Ectodermal cell (in vitro differentiated cells): ENCODE measurements around the gene MOB3B.

Experiments used
- H3K27ac ChIP-seq: 2 replicates; pipeline ENCODE4 v1.7.0; 2013; ENCODE audit warnings: mild to moderate bottlenecking, low read depth, low read length; ENCODE audit not compliant: insufficient read depth, poor library complexity, severe bottlenecking
- H3K27me3 ChIP-seq: 2 replicates; pipeline ENCODE4 v1.7.0; 2013; ENCODE audit warnings: mild to moderate bottlenecking, low read length; ENCODE audit not compliant: insufficient read depth, control insufficient read depth, poor library complexity, severe bottlenecking
- H3K36me3 ChIP-seq: one replicate; pipeline ENCODE4 v1.7.0; 2013; ENCODE audit warnings: low read length; ENCODE audit not compliant: control insufficient read depth, insufficient read depth
- H3K4me1 ChIP-seq: one replicate; pipeline ENCODE4 v1.7.0; 2013; ENCODE audit warnings: low read length; ENCODE audit not compliant: control insufficient read depth, insufficient read depth
- H3K4me3 ChIP-seq: 2 replicates; pipeline ENCODE4 v1.7.0; 2013; ENCODE audit warnings: low read depth, low read length, control low read depth; ENCODE audit not compliant: insufficient read depth
- H3K9me3 ChIP-seq: 2 replicates; pipeline ENCODE4 v1.7.0; 2013; ENCODE audit warnings: mild to moderate bottlenecking, low read length, moderate library complexity; ENCODE audit not compliant: control insufficient read depth
- WGBS, 2 experiments: methylation state at CpG; one replicate each; pipeline ENCODE4 v1.1.7; 2013; ENCODE audit warnings: missing lambda C conversion rate in 2 of 2; 5-methylcytosine and 5-hydroxymethylcytosine counted together

Gene MOB3B

GRCh38 chr9:27385606-27386322 is 143.8 kb downstream of the MOB3B start:
- Histone ChIP-seq H3K27ac (no peak overlapping the region), H3K27me3 (no peaks in the 10 kb centered on the region), H3K36me3 (no peaks in the 10 kb centered on the region), H3K4me3 (no peak overlapping the region), H3K9me3 (no peaks in the 10 kb centered on the region), H3K4me1 (no peaks in the 10 kb centered on the region)
- 91 to 96% methylated on average over 4 of the region's 4 CpGs for WGBS, 2 experiments

DNA sequence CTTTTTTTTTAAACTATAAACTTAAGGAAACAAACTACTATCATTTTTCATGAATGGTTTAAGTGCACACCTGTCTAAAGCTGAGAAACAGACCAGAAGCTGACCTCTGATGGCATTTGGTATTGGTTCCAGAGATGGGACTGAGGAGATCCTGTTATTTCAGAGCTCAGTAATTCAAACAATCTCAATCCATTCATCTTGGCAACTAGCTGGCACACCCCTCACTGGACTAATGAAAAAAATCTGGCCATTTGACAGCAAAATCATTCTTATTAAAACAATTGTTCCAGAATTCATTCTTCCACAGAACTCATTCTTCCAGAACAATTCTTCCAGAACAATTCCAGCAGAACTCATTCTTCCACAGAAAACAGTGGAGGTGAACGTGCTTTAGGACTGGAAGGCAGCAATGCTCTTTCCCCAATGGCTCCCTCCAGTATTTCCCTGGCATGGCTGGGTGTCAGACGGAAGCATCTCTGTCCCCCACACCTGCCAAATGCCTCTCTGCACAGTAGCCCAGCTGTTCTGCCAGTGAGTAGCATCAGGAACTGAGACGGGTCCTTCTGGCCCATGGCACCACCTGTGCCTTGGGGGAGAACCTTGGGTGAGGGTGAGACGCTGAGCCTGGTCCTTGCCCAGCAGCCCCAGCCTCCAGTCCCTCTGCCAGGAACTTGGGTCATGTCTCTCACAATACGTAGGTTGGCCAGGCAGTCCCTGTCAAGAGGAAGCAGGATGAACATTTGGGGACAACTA is 145.2 kb downstream of the MOB3B start:
- no peaks in the 10 kb centered on the region for H3K9me3 ChIP-seq
- no peak overlapping the region for H3K4me3 ChIP-seq
- no peaks in the 10 kb centered on the region for H3K36me3 ChIP-seq
- WGBS, 2 experiments = 90 to 93% methylated on average over 5 of the region's 5 CpGs
- no peak overlapping the region for H3K27ac ChIP-seq
- H3K4me1 ChIP-seq = no peaks in the 10 kb centered on the region
- H3K27me3 ChIP-seq = no peaks in the 10 kb centered on the region

DNA sequence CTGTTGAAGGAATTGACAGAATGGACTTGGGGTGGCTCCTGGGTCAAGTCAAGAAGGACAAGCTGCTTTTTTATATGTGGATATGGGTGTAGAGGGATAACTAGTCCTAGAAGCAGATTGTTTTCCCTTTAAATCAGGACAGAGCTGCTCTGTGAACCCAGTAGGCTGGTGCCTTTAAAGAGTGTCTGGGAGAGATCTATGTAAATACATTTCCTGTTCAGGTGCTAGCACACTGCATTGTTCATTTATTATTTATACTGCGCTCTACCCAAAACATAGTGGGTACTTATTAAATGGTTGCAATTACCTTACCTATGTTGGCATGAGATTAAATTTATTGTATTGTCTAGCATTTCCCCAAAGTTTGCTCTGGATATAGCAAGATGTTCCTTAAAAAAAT is 146.1 kb downstream of the MOB3B start:
- Histone ChIP-seq H3K9me3 (no peaks in the 10 kb centered on the region), H3K27ac (no peak overlapping the region), H3K4me1 (no peaks in the 10 kb centered on the region), H3K4me3 (no peak overlapping the region), H3K27me3 (no peaks in the 10 kb centered on the region), H3K36me3 (no peaks in the 10 kb centered on the region)
- 100% methylated on average over 1 of the region's 1 CpG; no CpG with 5 or more reads in 1 of the 2 experiments for WGBS, 2 experiments

DNA sequence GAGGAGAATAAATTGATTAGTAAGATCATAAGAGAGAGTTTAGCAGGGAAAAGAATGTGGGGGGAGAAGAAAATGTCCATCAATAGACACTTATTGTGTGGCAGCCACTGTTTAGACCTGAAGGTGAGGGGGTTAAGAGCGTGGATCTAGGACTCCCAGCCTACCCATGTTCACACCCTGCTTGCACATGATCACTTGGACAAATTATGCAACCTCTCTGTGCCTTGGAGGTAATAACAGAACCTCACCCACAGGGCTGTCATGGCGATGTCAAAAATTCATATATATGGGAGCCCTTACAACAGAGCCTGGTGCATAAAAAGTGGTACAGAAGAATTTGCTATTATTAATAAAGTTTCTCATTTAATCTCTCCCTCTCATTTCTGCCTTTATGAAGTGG is 146.6 kb downstream of the MOB3B start:
- Histone ChIP-seq H3K27ac (no peak overlapping the region), H3K27me3 (no peaks in the 10 kb centered on the region), H3K9me3 (no peaks in the 10 kb centered on the region), H3K4me1 (no peaks in the 10 kb centered on the region), H3K4me3 (no peak overlapping the region), H3K36me3 (no peaks in the 10 kb centered on the region)
- WGBS, 2 experiments = 95 to 96% methylated on average over 2 of the region's 2 CpGs

DNA sequence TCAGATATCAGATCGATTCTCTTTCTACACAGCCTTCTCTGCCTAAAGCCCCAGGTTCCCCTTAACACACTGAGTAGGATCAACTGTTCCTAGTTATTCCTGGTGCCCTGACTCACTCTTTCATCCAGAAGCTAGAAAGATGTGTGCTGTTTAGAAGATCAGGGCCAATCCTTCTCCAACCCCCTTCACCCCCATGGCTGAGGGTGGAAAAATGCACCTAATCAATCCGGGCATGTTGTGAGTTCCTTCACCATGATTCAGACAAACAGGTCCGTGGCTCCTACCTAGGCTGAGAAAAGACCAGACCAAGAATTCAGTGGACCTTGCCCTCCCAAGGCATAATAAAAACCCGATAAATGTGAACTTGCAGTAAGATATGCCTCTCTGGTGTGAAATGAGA is 147.3 kb downstream of the MOB3B start:
- 91 to 96% methylated on average over 3 of the region's 4 CpGs for WGBS, 2 experiments
- Histone ChIP-seq H3K4me1 (no peaks in the 10 kb centered on the region), H3K27me3 (no peaks in the 10 kb centered on the region), H3K27ac (no peak overlapping the region), H3K9me3 (no peaks in the 10 kb centered on the region), H3K36me3 (no peaks in the 10 kb centered on the region), H3K4me3 (no peak overlapping the region)

- Histone ChIP-seq H3K27me3 (no peaks in the 10 kb centered on the region), H3K4me3 (no peak overlapping the region), H3K9me3 (no peaks in the 10 kb centered on the region), H3K36me3 (no peaks in the 10 kb centered on the region), H3K4me1 (no peaks in the 10 kb centered on the region), H3K27ac (no peak overlapping the region)
- WGBS, 2 experiments = 94 to 95% methylated on average over 6 to 8 of the region's 8 CpGs
Measured at GRCh38 chr9:27379311-27380251, 150.0 kb downstream of the MOB3B start.

GRCh38 chr9:27377811-27378456 is 151.7 kb downstream of the MOB3B start:
- no peak overlapping the region for H3K4me3 ChIP-seq
- H3K36me3 ChIP-seq = no peaks in the 10 kb centered on the region
- no peak overlapping the region for H3K27ac ChIP-seq
- H3K4me1 ChIP-seq = no peaks in the 10 kb centered on the region
- 82 to 83% methylated on average over 1 of the region's 1 CpG for WGBS, 2 experiments
- no peaks in the 10 kb centered on the region for H3K27me3 ChIP-seq
- H3K9me3 ChIP-seq = no peaks in the 10 kb centered on the region

DNA sequence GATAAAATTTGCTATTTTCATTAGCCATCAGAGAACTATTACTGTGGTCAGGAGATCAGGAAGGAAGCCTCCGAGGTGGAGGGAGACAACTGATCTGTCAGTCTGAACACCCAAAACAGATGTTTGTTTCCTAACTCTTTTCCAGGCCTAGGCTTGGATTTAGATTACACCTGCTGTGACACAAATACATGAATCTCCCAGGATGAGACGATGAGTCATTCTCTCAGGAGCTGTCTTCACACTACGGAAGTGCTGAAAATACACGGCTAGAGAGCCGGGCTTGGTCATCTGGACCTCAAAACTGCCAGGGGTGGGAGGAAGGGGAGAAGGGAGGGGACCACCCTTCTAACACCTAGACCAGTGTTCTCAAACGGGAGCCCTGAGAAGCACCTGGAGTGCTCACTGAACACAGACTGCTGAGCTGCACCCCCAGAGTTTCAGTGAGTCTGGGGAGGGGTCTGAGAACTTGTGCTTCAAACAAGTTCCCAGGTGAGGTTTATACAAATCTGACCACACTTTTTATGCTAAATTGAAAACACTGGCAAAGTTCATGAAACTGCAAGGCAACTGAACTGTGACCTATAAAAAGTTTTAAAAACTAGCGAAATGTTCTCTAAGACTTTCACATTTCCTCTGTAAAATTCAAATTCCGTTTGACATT is 152.3 kb downstream of the MOB3B start:
- no peaks in the 10 kb centered on the region for H3K4me1 ChIP-seq
- H3K9me3 ChIP-seq = no peaks in the 10 kb centered on the region
- no peak overlapping the region for H3K27ac ChIP-seq
- H3K4me3 ChIP-seq = no peak overlapping the region
- H3K36me3 ChIP-seq = no peaks in the 10 kb centered on the region
- no peaks in the 10 kb centered on the region for H3K27me3 ChIP-seq
- WGBS, 2 experiments = 73 to 74% methylated on average over 8 of the region's 8 CpGs

DNA sequence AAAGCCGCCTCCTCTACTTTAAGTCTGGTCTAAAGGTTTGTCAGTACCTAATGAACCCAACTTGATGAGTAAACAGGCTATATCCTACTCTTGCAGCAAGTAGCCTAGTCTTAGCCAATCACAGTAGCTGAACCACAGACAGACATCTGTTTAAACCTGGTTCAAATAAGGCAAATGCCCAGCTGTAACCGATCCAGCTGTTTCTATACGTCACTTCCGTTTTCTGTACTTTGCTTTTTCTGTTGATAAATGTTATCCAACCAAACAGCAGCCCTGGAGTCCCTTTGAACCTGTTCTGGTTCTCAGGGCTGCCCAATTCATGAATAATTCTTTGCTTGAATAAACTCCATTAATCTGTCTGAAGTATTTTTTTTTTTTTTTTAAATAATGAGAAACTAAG is 155.8 kb downstream of the MOB3B start:
- WGBS, 2 experiments = 95 to 97% methylated on average over 4 of the region's 4 CpGs
- H3K27me3 ChIP-seq = no peaks in the 10 kb centered on the region
- no peak overlapping the region for H3K4me3 ChIP-seq
- H3K9me3 ChIP-seq = no peaks in the 10 kb centered on the region
- no peaks in the 10 kb centered on the region for H3K36me3 ChIP-seq
- no peak overlapping the region for H3K27ac ChIP-seq
- H3K4me1 ChIP-seq = peaks cover 6% of the 10 kb centered on the region
